Measurements from ENCODE around the gene ARHGAP25.

The ARHGAP25 gene

DNA sequence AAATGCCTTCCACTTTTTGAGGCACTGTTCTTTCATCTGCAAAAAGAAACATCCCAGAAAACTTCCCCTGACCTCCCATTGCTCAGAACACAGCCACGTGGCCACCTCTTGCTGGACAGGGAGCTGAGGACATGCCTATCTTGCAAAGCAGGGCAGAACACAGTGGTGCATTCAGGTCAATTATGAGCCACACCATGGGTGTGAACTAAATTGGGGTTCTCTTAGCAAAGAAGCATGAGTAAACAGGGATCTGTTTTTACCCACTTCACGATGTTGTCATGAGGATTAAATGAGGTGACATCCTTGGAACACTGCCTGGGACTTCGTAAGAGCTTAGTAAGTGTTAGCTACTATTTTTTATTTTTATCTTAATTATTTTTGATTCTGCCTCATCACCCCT is 111.5 kb downstream of the ARHGAP25 start:
- TF ChIP-seq, protein P1, sequence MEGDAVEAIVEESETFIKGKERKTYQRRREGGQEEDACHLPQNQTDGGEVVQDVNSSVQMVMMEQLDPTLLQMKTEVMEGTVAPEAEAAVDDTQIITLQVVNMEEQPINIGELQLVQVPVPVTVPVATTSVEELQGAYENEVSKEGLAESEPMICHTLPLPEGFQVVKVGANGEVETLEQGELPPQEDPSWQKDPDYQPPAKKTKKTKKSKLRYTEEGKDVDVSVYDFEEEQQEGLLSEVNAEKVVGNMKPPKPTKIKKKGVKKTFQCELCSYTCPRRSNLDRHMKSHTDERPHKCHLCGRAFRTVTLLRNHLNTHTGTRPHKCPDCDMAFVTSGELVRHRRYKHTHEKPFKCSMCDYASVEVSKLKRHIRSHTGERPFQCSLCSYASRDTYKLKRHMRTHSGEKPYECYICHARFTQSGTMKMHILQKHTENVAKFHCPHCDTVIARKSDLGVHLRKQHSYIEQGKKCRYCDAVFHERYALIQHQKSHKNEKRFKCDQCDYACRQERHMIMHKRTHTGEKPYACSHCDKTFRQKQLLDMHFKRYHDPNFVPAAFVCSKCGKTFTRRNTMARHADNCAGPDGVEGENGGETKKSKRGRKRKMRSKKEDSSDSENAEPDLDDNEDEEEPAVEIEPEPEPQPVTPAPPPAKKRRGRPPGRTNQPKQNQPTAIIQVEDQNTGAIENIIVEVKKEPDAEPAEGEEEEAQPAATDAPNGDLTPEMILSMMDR (IDR thresholded peaks at IDR 0.05; ENCODE audit: poor library complexity, severe bottlenecking) = no peak
- Histone ChIP-seq H3K36me3 (ENCODE audit: low read depth) (no peaks in the 10 kb centered on the region), H3K27ac (ENCODE audit: poor library complexity, severe bottlenecking) (no peak overlapping the region), H3K4me3 (ENCODE audit: severe bottlenecking) (no peak overlapping the region), H3K4me1 (ENCODE audit: insufficient read depth, poor library complexity, severe bottlenecking) (no peaks in the 10 kb centered on the region), H3K27me3 (ENCODE audit: insufficient read depth, poor library complexity, severe bottlenecking) (no peaks in the 10 kb centered on the region), H3K9me3 (ENCODE audit: severe bottlenecking) (no peaks in the 10 kb centered on the region)
- no peak for DNase-seq (ENCODE audit: low spot score)
- no peak for ATAC-seq (ENCODE audit: low read depth)

- ATAC-seq (ENCODE audit: low read depth) (no peak), DNase-seq (ENCODE audit: low spot score) (no peak)
- H3K36me3 ChIP-seq (ENCODE audit: low read depth) = no peaks in the 10 kb centered on the region
- H3K27me3 ChIP-seq (ENCODE audit: insufficient read depth, poor library complexity, severe bottlenecking) = no peaks in the 10 kb centered on the region
- H3K4me3 ChIP-seq (ENCODE audit: severe bottlenecking) = no peak overlapping the region
- no peak overlapping the region for H3K27ac ChIP-seq (ENCODE audit: poor library complexity, severe bottlenecking)
- TF ChIP-seq, protein P1 (IDR thresholded peaks at IDR 0.05; ENCODE audit: poor library complexity, severe bottlenecking) = no peak
- H3K4me1 ChIP-seq (ENCODE audit: insufficient read depth, poor library complexity, severe bottlenecking) = no peaks in the 10 kb centered on the region
- H3K9me3 ChIP-seq (ENCODE audit: severe bottlenecking) = no peaks in the 10 kb centered on the region
These were observed 113.1 kb downstream of the ARHGAP25 start for GRCh38 chr2:68847751-68848150.

GRCh38 chr2:68849579-68850030 is 115.0 kb downstream of the ARHGAP25 start:
- no peaks in the 10 kb centered on the region for H3K27me3 ChIP-seq (ENCODE audit: insufficient read depth, poor library complexity, severe bottlenecking)
- no peaks in the 10 kb centered on the region for H3K36me3 ChIP-seq (ENCODE audit: low read depth)
- TF ChIP-seq, protein P1 (IDR thresholded peaks at IDR 0.05; ENCODE audit: poor library complexity, severe bottlenecking) = no peak
- H3K4me3 ChIP-seq (ENCODE audit: severe bottlenecking) = no peak overlapping the region
- no peak for ATAC-seq (ENCODE audit: low read depth)
- H3K4me1 ChIP-seq (ENCODE audit: insufficient read depth, poor library complexity, severe bottlenecking) = no peaks in the 10 kb centered on the region
- no peaks in the 10 kb centered on the region for H3K9me3 ChIP-seq (ENCODE audit: severe bottlenecking)
- no peak overlapping the region for H3K27ac ChIP-seq (ENCODE audit: poor library complexity, severe bottlenecking)
- DNase-seq (ENCODE audit: low spot score) = no peak

GRCh38 chr2:68850524-68850923 is 115.9 kb downstream of the ARHGAP25 start:
- H3K9me3 ChIP-seq (ENCODE audit: severe bottlenecking) = no peaks in the 10 kb centered on the region
- TF ChIP-seq, protein P1 (IDR thresholded peaks at IDR 0.05; ENCODE audit: poor library complexity, severe bottlenecking) = no peak
- H3K4me3 ChIP-seq (ENCODE audit: severe bottlenecking) = no peak overlapping the region
- DNase-seq (ENCODE audit: low spot score) = no peak
- no peak for ATAC-seq (ENCODE audit: low read depth)
- H3K27ac ChIP-seq (ENCODE audit: poor library complexity, severe bottlenecking) = no peak overlapping the region
- H3K36me3 ChIP-seq (ENCODE audit: low read depth) = no peaks in the 10 kb centered on the region
- no peaks in the 10 kb centered on the region for H3K4me1 ChIP-seq (ENCODE audit: insufficient read depth, poor library complexity, severe bottlenecking)
- no peaks in the 10 kb centered on the region for H3K27me3 ChIP-seq (ENCODE audit: insufficient read depth, poor library complexity, severe bottlenecking)

GRCh38 chr2:68853035-68853434 is 118.4 kb downstream of the ARHGAP25 start:
- Histone ChIP-seq H3K9me3 (ENCODE audit: severe bottlenecking) (no peaks in the 10 kb centered on the region), H3K4me3 (ENCODE audit: severe bottlenecking) (no peak overlapping the region), H3K36me3 (ENCODE audit: low read depth) (no peaks in the 10 kb centered on the region), H3K4me1 (ENCODE audit: insufficient read depth, poor library complexity, severe bottlenecking) (no peaks in the 10 kb centered on the region), H3K27ac (ENCODE audit: poor library complexity, severe bottlenecking) (no peak overlapping the region), H3K27me3 (ENCODE audit: insufficient read depth, poor library complexity, severe bottlenecking) (no peaks in the 10 kb centered on the region)
- TF ChIP-seq, protein P1 (IDR thresholded peaks at IDR 0.05; ENCODE audit: poor library complexity, severe bottlenecking) = no peak
- DNase-seq (ENCODE audit: low spot score) (no peak), ATAC-seq (ENCODE audit: low read depth) (no peak)

Data from RWPE2 (cell line).